Activated CD4-positive, CD25-positive, alpha-beta regulatory T cell treated with anti-CD3 and anti-CD28 coated beads, Interleukin-2, amount 50 U/mL, for 72 hours (primary cell): ENCODE data around the gene HTRA3.

Experiments used
- DNase-seq: peaks from one replicate; pipeline ENCODE4 v3.0.0; 2021

HTRA3 gene

DNA sequence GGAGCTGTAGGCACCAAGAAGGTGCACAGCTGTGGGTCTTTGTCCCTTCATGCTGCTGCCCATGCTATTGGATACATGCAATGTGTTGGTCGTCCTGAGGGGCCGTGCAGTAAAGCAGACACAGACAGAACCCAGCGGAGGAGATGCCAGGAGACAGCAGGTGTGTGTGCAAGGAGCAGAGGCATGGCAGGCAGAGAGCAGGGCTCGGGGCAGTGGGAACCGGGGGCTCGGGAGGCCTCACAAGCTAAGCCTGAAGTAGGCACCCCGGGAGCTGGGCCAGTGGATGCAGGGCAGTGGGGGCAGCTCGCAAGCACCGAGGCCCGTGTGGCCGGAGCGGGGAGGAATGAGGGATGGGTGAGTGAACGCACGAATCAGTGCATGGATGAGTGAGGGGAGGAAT is 13.2 kb downstream of the HTRA3 start:
- DNase-seq: no peak

DNA sequence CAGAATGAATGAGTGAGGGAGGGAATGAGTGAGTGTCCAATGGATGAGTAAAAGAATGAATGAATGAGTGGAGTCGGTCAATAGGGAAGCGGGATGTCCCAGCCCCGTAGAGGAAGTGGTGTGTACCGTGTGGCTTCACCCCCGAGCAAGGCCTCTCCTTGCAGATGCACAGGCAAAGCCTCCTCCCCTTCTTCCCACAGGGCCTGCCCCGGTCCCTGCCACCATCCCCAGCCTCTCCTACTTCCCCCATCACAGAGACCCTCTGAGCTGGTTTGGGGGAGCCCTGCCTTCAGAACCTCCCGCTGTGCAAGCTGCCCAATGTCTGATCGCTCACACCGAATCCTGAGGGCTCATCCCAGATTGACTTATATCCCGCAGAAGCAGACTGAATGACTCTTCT is 13.6 kb downstream of the HTRA3 start:
- no peak for DNase-seq

DNA sequence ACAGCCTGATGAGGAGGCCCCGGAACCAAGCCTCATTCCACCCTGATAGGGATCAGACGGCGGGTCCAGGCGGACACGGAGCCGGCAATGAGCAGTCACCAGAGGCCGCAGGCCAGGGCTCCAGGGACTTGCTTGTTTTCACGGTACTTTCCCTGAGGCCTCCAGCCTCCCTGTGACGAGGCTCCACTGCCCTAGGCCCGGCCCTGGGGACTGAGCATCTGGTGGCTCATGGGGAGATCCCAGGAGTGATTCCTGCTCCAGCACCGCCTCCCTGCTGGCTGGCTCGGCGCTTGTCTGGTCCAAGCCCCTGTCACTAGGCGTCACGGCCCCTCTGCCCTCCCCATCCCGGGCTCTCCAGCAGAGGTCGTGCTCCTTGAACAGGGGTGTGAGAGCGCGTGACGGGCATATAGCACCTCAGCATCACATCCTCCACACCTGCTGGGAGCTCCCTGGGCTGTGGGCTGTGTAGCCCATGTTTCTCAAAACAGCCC is 14.1 kb downstream of the HTRA3 start:
- DNase-seq: no peak

DNA sequence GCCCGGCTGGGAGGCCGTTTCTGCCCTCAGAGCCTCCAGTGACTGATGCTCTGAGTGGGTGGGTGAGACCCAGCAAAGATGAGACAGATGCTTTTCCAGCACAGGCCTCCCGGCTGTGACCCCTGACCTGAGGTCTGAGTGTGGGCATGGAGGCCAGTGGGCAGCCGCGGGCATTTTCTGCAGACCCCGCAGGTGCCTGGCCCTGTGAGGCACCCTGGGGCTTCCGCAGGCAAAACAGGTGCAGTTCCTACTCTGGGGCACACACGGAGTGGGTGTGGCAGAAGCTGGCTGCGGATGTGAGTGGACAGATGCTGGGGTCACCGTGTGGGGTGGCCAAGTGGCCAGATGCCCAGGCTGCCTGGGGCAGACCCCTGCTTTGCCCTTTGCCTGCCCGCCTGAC is 14.8 kb downstream of the HTRA3 start:
- no peak for DNase-seq

DNA sequence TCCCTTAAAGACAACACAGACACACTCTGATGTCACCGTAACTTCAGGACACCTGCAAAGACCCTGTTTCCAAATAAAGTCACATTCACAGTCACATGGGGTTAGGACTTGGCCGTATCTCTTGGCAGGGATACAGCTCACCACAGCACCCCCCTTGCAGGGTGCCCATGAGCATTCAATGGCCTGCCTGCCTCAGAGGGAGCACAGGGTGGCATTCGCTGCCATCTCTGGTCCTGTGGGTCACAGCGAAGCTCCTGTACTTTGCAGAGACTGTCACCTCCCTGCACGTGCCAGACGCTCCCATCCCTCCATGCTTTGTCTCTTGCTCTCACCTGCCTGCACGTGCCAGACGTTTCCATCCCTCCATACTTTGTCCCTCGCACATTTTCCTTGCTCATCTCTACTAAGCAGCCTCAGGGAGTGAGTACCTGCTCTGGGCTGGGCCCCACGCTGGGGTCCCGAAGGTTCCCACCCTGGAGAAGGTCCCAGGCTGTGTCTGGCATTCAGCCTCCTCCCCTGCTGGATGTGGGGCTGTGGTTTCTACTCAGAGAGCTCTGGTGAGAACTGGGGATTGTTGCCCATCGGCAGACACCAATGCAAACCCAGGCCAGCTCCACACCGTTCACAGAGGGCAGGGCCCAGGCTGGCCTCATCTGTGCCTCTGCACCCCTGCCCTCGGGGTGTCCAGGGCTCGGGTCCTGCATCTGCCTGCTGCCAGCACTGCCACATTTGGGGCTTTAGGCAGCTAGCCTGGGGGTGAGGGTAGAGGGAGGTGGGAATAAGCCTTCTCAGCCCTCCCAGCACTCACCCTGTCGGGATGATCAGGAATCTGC is 15.8 kb downstream of the HTRA3 start:
- no peak for DNase-seq

DNA sequence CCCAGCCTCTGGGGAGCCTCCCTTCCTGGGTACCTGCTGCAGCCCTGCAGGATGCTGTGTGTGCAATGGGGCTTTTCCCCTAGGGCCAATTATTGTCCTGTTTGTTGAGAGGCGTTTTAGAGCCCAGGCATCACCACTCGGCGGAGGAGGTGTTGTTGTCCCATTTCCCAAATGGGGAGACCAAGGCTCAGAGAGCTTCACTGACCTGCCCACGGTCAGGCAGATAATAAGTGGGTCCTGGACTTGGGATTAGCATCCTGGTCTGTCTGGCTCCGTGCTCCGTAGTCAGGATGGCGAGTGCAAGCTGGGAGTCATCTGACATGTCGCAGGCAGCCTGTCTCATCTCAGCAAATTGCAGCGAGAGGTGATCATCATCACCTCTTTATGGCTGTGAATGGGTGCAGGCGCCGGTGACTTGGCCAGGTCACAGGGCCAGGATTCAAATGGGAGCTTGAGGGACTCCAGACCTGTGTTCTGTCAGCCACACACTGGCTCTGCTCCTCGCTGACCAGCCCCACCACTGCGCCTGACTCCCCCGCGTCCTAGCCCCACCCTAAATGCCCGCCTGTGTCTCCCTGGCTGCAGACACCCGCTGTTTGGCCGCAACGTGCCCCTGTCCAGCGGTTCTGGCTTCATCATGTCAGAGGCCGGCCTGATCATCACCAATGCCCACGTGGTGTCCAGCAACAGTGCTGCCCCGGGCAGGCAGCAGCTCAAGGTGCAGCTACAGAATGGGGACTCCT is 16.6 kb downstream of the HTRA3 start:
- no peak for DNase-seq

DNA sequence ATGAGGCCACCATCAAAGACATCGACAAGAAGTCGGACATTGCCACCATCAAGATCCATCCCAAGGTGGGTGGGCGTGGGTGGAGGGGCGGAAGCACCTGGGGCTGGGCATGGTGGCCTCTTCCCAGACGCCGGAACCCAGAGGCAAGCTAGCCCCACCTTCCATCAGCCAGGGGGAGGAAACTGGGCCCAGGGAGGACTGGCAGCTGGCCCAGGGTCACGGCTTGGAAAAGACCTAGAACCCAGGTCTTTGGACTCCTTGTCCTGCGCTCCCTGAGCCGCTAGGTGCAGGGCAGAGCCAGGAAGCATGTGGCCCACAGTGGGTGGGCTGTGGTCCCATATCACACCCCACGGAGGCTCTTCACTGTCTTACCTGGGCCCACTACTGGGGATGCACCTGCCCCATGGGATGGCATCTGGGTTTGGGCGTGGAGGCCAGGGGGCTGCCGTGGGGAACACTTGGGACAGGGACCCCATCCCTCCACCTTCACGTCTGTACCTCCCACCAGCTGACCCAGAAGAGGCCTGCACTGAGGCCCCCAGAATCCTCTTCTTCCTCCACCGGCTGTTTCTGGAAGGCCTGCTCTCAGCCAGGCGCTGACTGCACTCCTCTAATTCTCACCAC is 17.3 kb downstream of the HTRA3 start:
- DNase-seq: no peak

DNA sequence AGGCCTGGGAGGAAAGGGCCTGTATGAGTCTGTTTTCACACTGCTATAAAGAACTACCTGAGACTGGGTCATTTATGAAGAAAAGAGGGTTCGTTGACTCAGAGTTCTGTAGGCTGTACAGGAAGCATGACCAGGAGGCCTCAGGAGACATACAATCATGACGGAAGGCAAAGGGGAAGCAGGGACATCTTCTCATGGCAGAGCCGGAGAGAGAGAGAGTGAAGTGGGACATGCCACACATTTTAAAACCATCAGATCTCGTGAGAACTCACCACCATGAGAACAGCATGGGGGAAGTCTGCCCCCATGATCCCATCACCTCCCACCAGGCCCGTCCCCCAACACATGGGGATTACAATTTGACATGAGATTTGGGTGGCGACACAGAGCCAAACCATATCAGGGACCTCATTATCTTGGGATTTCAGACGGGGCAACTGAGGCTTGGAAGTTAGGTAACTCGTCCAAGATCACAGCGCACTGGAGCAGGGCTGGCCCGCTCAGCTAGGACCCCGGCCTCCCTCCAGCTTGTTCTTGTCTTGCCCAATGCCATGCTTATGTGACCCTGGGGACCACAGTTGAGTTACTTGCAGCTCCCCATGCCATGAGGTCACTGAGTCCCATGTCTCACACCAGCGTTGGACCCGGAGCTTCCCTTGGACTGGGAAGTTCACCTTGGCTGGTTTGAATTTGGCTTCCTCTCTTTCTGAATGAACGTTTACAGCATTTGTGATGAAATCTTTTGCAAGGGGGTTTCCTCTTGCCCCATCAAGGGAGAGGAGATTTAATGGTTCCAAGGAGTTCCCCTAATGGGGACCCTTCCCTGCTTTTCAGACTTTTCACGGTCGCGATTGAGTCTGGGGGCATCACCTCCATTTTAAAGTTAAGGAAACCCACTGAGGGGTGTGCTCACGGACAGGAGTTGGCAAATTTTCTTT is 18.1 kb downstream of the HTRA3 start:
- no peak for DNase-seq

DNA sequence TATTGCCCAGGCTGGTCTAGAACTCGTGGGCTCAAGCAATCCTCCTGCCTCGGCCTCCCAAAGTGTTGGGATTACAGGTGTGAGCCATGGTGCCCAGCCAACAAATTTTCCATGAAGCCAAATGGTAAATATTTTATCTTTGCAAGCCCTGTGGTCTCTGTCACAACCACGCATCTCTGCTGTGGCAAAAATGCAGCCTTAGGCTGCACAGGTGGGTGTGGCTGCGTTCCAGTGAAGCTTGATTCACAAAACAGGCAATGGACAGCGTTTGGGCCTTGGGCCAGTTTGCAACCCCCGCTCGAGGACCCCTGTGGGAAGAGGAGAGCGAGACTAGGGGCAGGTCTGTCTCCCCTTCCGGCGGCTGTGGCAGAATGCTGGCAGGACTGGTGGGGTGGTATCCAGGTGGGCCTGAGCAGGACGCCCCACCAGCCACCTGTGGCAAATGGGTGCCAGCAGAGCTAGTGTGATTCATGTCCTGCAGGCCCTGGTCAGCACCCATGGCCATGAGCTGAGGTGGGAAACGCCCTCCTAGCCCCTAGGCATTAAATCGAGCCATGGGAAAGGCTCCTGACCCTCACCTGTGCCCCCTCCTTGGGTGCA is 19.7 kb downstream of the HTRA3 start:
- DNase-seq: no peak

DNA sequence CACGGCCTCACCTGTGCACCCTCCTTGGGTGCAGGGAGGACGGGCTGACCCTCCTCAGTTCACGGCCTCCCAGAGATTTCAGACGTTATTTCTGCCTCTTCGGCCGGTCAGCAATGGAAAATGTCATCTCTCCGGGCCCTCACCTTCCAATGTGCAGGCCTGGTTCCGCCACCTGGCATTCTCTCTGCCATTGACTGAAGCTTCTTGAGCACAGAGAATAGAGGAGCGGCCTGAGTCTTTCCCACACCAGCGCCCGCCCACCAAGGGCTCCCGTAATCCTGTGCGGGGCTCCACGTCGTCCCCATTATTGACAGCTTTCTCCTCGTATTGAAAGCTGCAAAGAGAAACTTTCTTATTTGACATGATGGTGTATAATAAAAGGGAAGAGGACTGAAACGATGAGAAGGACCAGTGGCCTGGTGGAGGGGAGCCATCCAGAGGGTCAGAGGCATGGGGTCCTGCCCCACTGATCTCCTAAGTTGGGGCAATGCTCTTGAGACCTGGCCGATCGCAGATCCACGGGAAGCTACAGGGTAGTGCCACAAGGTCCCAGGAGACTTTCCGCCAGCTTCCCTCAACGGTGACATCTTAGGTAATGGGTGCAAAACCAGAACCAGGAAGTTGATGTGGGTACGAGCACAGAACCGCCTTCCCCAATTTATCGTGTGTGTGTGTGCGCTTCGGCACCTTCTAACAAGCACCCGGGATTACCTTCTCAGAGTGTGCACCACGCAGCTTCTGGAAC is 20.6 kb downstream of the HTRA3 start:
- no peak for DNase-seq

DNA sequence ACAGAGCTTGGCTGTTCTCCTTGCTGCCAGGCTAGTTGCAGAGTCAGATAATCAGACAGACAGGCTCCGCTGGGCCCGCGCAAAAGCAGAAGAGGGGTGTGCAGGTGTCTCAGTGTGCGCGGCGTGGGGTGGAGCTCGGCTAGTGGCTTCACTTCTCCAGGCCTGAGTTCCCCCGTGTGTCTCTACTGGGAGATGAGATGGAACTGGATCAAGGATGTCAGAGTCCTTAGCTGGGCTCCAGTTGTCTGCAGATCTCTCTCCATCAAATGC is 21.1 kb downstream of the HTRA3 start:
- no peak for DNase-seq

DNA sequence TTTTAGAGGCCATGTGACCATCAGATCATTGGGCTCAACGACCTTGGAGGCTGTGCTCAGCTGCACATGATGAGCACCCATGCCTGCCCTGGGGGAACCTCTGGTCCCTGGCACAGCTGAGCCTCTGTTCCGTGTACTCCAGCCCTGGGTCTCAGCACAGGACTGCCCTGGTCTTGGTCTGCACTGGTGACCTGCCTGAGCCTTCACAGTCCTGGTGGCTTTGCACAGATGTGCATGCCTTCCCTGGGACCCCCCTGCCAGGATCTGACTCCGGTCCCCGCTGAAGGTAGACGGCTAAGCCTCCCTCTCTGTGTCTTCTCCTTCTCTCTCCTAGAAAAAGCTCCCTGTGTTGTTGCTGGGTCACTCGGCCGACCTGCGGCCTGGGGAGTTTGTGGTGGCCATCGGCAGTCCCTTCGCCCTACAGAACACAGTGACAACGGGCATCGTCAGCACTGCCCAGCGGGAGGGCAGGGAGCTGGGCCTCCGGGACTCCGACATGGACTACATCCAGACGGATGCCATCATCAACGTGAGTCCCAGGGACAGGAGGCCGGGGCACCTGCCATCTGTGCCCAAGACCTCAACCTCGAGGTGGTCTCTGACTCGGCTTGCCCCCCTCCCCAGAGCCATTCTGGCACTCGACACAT is 21.6 kb downstream of the HTRA3 start:
- no peak for DNase-seq

DNA sequence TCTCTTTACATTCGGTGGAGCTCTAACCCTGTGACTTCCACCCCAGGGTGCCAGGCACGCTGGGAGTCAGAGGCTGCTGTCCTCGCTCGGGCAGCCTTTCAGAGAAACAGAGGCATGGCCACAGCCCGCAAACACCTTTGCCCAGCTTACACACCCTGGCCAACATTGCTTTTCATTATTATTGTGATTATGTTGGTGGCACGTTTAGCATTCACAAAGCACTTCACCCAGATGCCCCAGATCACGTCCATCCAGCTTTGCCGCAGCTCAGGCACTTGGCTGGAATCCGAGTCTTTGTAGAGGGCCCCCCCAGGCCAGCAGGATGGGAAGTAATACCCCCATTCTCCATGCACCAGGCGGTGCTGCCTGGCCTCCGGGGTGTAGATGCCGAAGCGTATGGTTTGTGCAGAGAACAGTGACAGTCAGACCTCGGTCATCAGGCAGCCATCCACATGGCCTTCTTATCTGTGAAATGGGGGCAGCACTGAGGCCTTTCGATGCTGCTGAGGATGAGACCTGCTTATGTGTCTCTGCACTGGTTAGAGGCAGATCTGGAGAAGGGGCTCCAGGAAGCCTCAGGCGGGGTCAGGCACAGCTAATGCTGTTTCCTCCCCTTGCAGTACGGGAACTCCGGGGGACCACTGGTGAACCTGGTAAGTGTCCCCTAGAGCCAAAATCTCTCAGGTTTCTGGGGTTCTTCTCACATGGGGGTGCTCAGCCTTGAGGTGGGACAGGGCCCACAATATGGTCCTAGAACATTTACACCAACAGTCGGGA is 22.3 kb downstream of the HTRA3 start:
- DNase-seq: no peak

DNA sequence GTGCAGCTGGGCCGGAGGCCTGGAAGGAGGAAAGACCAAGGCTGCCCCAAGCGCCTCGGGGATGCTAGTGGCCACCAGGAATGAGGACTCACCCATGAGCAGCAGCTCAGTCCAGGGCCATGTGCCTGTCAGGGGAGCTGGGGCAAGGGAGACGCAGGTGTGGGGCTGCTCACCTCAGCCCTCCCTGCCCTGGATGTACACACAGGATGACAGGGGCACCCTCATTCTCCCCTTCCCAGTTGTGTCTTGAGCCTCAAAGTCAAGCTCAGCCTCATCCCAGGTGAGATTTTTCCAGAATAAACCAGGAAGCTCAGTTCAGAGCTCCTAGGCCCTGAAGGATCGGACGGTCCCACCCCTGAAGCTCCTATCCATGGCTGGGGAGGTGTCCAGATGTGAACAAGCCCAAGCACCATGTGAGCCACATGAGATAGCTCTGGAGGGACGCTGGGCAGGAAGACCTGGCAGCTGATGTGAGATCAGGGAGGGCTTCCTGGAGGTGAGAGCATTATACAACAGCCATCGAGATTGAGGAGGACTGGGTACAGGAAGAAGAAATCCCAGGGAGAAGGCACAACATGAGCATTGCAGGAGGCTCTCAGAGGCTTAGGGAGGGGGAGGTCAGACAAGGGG is 23.0 kb downstream of the HTRA3 start:
- DNase-seq: no peak

DNA sequence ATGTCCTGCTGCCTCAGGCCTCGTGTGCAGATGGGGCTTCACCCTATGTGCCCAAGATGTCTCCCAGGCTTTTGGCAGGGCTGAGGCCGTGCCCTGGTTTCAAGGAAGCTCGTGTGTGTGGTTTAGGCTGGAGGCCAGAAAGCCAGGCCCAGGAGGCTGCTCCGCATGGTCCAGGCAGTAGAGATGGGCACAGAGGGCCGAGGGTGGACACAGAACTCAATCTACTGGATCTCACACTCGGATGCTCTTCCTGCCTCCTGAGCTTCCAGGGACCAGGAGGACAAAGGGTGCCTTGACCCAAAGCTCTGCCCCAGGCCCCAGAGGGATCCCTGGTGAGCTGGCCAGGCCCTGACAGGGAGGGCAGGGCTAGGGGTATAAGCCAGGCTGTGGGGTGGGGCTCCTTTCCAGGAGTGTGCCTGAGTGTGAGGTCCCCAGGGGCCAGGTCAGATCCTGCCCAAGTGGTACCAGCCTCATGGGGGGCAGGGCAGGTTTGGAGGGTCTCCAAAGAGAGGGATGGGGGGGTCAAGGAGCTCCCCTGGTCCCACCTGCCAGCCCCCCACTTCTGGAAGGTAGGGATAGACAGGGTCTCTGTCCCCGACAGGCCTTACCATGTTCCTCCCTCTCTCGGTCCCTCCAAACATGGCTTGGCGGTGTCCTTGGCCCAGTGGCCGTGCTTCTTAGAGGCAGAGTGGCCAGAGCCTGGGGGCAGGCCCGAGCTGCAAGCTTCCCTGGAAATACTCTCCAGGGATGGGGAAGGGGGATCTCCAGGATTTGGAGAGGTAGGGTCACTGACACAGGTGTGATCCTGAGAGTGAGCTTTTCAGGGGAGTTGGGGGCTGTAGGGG is 23.8 kb downstream of the HTRA3 start:
- no peak for DNase-seq

DNA sequence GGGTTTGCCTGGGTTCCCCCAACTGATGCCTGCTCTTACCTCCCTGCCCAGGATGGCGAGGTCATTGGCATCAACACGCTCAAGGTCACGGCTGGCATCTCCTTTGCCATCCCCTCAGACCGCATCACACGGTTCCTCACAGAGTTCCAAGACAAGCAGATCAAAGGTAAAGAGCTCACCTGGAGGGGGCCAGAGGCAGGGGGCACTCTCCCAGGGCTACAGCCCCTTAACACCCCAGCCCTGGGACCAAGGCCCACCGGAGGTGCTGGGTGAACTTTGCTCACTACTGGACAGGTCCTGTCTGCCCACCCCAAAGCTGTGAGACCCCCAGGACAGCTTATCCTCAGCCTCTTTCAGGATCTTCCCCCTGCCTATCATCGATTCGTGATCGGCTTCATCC is 24.5 kb downstream of the HTRA3 start:
- DNase-seq: no peak

DNA sequence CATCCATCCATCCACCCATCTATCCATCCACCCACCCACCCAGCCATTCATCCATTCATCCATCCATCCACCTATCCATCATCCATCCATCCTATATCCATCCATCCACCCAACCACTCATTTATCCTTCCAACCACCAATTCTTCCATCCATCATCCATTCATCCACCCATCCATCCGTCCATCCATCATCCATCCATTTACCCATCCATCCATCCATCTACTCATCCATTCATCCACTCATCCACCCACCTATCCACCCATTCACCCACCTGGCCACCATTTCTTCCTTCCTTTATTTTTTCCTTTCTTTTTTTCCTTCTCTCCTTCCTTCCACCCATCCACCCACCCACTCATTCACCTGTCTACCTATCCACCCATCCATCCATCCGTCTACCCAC is 25.2 kb downstream of the HTRA3 start:
- DNase-seq: no peak

DNA sequence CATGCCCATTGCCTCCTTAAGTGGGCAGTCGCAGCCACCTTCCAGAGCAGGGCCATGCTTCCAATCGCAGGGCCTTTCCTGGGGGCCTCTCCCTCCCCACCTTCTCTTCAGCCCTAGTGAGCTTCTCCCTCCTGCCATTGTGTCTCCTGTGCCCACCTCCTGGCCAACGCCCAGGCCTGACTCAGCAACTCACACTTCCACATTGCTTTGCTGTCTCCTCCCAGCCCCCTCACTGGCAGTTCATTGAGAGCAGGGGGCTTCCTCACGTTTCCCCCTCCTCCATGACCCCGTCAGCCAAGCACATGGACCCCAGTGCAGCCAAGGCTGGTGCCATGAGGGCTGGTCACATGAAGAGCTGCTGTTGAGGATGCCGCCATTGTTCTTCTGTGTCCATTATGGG is 25.9 kb downstream of the HTRA3 start:
- no peak for DNase-seq

DNA sequence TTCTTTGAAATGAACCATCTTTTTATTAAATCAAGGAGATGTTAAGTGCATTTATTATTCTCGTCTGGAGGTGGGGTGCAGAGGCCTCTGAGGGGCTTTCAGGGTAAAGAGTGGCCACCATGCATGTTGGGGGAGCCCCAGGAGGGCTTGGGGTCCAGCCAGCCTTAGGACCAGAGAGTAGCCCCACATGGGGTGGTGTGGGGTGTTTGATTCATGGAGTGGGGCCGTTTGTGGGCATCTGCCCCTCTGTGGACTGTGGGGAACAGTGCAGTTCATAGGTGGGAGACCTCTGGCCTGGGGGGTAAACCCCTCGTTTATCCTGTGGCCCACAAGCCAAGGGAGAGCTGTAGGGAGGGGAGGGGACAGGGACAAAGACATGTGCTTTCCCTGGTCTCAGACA is 26.9 kb downstream of the HTRA3 start:
- DNase-seq: no peak
